Pancreas (tissue), 10 donors: Measurements from ENCODE around the gene PARPBP. TPM values are rescaled to one million over a fixed set of nuclear protein-coding genes. Genes with fewer than 3 reads are reported as not detected.
"Not testable (repeated sequence)": the region's sequence is repeated elsewhere in the genome, so short reads cannot be mapped to it uniquely, and the experiment has no call there.

ENCODE experiments used
- ATAC-seq, 4 donors: fragments of 200-7000 bp; cut with Tn5 transposase; one replicate each; pipeline versions ENCODE4 v1.8.0 to v1.9.1; 2020; ENCODE audit warnings: mild to moderate bottlenecking in 4 of 4, moderate library complexity in 4 of 4
- DNase-seq, 6 donors: peaks; one replicate each; pipeline ENCODE4 v3.0.0-alpha.2; 2020
- FAIRE-seq: peaks from 2 replicates; lab custom pipeline; 2012; peaks lifted over from hg19 to GRCh38; lab: Jason Lieb, UNC
- H3K27ac ChIP-seq, 4 donors: fragments of 200-600 bp; sonication (generic); 1 replicate in 3 of 4; 2 replicates in 1 of 4; pipeline versions ENCODE4 v1.5.0 to v1.8.0; 2020
- H3K27me3 ChIP-seq, 4 donors: fragments of 200-600 bp; one replicate each; pipeline ENCODE4 v1.8.0; 2021
- H3K36me3 ChIP-seq, 3 donors: fragments of 200-600 bp; sonication (generic) in 1 of 3; one replicate each; pipeline versions ENCODE4 v1.5.0 to v1.8.0; 2020 to 2021
- H3K4me1 ChIP-seq, 3 donors: fragments of 200-600 bp; one replicate each; pipeline ENCODE4 v1.8.0; 2021
- H3K4me3 ChIP-seq, 4 donors: fragments of 200-600 bp; sonication (generic) in 2 of 4; one replicate each; pipeline versions ENCODE4 v1.5.0 to v1.8.0; 2020 to 2021
- H3K9me3 ChIP-seq, 4 donors: fragments of 200-600 bp; one replicate each; pipeline ENCODE4 v1.8.0; 2021
- WGBS, 2 donors: extraction: QIAGEN DNeasy Blood & Tissue Kit; methylation state at CpG; one replicate each; pipeline ENCODE4 v1.1.7; 2013; 5-methylcytosine and 5-hydroxymethylcytosine counted together
- intact Hi-C, 3 donors: fragments of 100-400 bp; cut with DNase I; formaldehyde crosslinking; loops; one replicate each; pipeline versions ENCODE4 v1.11.1 to v1.14.2; 2022
- polyA plus RNA-seq, 2 donors: library from polyadenylated mRNA; stranded (reverse); fragments of 200-250 nt; gene quantifications; one replicate each; pipeline ENCODE4 v1.2.3, GENCODE V29; 2013
- total RNA-seq, 6 donors: library from RNA; stranded (reverse); fragmentation: NEBNext Ultra II Directional in 4 of 6; extraction: Animal tissue kit (Norgen Biotek cat#: 25700) in 4 of 6; gene quantifications; one replicate each; pipeline versions ENCODE4 v1.2.1 to v1.2.4, GENCODE V29; 2021 to 2023
- TF ChIP-seq, protein P1 (sequence below), 4 donors: fragments of 200-600 bp; sonication (generic) in 3 of 4; IDR thresholded peaks; one replicate each; pipeline versions ENCODE4 v1.5.0 to v1.8.0; 2021; ENCODE audit warnings: antibody characterized with exemption in 4 of 4
- donor health status: healthy with polysubstance abuse.
- donor health status: DM: no; HTN: no; CAD: no; lungs with moderate emphysema.
- donor health status: DM: no; HTN: no; CAD: no.
- donor health status: control.
- donor health status: control.
- donor health status: Bipolar disorder and iron deficiency.
- donor health status: DM: yes; HTN: yes; CAD: no.
- donor health status: DM: no; HTN: no; CAD: no.
- donor health status: DM: no; HTN: no; CAD: no.
- donor health status: DM: yes; HTN: yes; CAD: no.

Gene PARPBP, protein sequence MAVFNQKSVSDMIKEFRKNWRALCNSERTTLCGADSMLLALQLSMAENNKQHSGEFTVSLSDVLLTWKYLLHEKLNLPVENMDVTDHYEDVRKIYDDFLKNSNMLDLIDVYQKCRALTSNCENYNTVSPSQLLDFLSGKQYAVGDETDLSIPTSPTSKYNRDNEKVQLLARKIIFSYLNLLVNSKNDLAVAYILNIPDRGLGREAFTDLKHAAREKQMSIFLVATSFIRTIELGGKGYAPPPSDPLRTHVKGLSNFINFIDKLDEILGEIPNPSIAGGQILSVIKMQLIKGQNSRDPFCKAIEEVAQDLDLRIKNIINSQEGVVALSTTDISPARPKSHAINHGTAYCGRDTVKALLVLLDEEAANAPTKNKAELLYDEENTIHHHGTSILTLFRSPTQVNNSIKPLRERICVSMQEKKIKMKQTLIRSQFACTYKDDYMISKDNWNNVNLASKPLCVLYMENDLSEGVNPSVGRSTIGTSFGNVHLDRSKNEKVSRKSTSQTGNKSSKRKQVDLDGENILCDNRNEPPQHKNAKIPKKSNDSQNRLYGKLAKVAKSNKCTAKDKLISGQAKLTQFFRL
- total RNA-seq (under 1 TPM; 0.16 to 0.84 (median 0.58) TPM), polyA plus RNA-seq (under 1 TPM; 0.38 to 0.53 TPM)

DNA sequence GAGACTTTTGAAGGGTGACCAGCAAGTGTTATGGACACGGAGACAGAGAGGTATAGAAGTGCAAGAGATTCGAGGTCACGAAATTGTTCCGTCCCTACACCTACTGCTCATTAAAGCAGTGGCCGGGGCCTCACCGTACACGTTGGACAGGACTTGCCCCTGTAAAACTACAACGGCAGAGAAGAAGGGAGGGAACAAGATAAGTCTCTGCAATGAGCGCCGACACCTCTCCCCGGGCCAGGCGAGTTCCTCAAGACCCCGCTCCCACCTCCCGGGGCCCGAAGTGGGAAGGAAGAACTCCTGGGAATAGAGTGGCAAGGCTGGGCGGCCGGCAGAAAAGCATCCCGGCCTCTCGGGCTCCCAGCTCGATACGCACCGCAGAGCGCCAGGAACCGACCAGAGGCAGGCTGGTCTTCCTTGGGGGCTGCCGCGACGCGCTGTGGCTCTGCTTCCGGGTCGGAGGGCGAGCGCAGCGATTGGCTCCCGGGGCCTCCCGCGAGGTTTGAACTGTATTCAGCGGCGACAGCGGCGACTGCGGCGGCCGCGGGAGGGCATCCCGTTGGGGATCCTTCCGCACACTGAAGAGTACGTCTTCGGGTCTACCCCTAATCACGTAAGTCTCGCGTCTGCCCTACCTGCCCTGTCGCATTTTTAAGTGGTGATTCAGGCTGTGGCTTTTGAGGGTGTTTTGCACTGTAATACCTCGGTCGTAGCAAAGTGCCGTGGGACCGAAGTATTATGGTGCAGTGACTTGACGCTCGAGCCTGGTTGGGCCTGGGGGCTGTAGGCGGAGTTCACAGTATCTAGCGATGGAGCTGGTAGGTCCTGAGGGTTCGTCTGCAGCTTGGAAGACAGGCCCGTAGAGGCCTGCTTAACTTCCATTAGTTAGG, at the start of gene PARPBP, which contains the start of gene NUP37:
PARPBP (plus strand) TSS at position 510 of the 890 bp plus-strand sequence. CDS start 3,706 bp downstream, outside the sequence.
NUP37 (minus strand) TSS at position 441 of the 890 bp plus-strand sequence. CDS start 1,596 bp downstream, outside the sequence.
- Histone ChIP-seq H3K4me1 (peaks cover 0 to 6% (median 5%) of the 10 kb centered on the region in 3 donors), H3K4me3 (peak within 1 kb of the TSS; percentile 80 to 87 (median 86)), H3K27me3 (no peaks in the 10 kb centered on the region), H3K36me3 (no peaks in the 10 kb centered on the region), H3K27ac (peak within 1 kb of the TSS in 3 of 4 donors; percentile 45 to 66 (median 61)), H3K9me3 (no peaks in the 10 kb centered on the region)
- TF ChIP-seq, protein P1, sequence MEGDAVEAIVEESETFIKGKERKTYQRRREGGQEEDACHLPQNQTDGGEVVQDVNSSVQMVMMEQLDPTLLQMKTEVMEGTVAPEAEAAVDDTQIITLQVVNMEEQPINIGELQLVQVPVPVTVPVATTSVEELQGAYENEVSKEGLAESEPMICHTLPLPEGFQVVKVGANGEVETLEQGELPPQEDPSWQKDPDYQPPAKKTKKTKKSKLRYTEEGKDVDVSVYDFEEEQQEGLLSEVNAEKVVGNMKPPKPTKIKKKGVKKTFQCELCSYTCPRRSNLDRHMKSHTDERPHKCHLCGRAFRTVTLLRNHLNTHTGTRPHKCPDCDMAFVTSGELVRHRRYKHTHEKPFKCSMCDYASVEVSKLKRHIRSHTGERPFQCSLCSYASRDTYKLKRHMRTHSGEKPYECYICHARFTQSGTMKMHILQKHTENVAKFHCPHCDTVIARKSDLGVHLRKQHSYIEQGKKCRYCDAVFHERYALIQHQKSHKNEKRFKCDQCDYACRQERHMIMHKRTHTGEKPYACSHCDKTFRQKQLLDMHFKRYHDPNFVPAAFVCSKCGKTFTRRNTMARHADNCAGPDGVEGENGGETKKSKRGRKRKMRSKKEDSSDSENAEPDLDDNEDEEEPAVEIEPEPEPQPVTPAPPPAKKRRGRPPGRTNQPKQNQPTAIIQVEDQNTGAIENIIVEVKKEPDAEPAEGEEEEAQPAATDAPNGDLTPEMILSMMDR (IDR thresholded peaks at IDR 0.05): no peak
- ATAC-seq (peak; percentile 100), DNase-seq (peak; percentile 82 to 94 (median 86)), FAIRE-seq (no peak)
- intact Hi-C loops: no loop called here
- 0% methylated on average over 59 to 62 of the region's 62 CpGs for WGBS, 2 donors

DNA sequence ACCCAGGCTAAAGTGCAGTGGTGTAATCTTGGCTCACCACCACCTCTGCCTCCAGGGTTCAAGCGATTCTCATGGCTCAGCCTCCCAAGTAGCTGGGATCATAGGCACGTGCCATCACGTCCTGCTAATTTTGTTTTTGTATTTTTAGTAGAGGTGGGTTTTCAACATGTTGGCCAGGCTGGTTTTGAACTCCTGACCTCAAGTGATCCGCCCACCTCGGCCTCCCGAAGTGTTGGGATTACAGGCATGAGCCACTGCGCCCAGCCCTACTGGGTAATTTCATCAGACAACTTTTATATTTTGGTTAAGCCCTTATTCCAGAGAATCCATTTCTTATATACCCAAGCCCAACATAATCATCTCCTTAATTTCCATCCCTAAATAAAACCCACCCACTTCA, 47.9 kb upstream of the PARPBP start:
- intact Hi-C loops, H3K9me3 ChIP-seq, H3K27ac ChIP-seq, H3K27me3 ChIP-seq, FAIRE-seq, ATAC-seq, H3K4me3 ChIP-seq, H3K4me1 ChIP-seq, DNase-seq: not testable (repeated sequence)
- 96 to 97% methylated on average over 7 of the region's 7 CpGs for WGBS, 2 donors
- peaks cover 0 to 21% (median 6%) of the 10 kb centered on the region in 3 donors for H3K36me3 ChIP-seq

DNA sequence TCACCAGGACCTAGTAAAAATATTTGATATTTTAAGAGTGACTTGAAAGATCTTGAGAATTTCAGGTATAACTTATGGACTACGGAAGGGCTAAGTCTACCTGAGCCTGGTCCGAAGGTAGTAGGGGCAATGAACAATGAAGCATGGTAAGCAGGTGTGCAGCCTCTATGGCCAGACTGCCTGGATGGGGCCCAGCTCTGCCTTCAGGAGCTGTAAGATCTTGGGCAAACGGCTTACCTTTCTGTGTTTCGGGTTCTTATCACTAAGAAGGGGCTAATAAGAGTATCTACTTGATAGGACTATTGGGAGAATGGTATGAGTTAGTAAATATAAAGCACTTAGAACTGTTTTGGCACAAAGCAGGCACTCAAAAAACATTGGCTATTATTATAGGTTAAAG, 39.1 kb upstream of the PARPBP start:
- H3K27me3 ChIP-seq: no peaks in the 10 kb centered on the region
- WGBS, 2 donors: 83 to 84% methylated on average over 4 of the region's 4 CpGs
- no peak for FAIRE-seq
- no peak overlapping the region for H3K4me3 ChIP-seq
- intact Hi-C loops: no loop called here
- H3K4me1 ChIP-seq: no peaks in the 10 kb centered on the region
- TF ChIP-seq, protein P1 (IDR thresholded peaks at IDR 0.05): no peak
- H3K9me3 ChIP-seq: no peaks in the 10 kb centered on the region
- peaks cover 0 to 20% (median 12%) of the 10 kb centered on the region in 3 donors for H3K36me3 ChIP-seq
- no peak for DNase-seq
- ATAC-seq: no peak
- H3K27ac ChIP-seq: no peak overlapping the region

DNA sequence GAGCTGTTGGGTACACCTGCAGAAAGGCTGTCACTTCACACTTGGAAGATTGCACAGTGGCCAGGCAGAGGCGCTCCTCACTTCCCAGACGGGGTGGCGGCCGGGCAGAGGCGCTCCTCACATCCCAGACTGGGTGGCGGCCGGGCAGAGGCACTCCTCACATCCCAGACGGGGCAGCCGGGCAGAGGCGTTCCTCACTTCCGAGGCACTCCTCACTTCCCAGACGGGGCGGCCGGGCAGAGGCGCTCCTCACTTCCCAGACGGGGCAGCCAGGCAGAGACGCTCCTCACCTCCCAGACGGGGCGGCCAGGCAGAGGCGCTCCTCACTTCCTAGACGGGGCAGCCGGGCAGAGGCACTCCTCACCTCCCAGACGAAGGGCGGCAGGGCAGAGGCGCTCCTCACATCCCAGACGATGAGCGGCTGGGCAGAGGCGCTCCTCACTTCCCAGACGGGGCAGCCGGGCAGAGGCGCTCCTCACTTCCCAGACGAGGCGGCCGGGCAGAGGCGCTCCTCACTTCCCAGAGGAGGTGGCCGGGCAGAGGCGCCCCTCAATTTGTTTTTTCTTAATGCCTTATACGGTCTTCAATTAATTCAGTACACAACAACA, 30.7 kb upstream of the PARPBP start:
- FAIRE-seq: not testable (repeated sequence)

DNA sequence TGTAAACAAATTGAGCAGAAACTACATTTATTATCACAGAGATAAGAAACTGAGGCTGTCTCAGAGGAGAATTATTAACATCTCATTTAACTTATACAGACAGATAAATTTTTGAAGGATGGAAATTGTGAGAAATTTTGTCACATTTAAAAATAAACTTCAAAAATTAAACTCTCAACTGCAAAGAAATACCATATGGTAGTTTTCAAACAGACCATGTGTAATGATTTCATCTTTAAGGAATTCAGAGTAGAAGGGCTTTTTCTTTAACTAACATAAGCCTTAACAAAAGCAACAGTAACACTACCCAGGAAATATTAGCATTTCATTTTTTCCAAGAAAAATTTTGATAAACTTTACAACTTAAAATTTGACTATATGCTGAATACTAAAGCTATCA, 26.7 kb upstream of the PARPBP start:
- Histone ChIP-seq H3K36me3 (no peaks in the 10 kb centered on the region), H3K4me1 (no peaks in the 10 kb centered on the region), H3K9me3 (no peaks in the 10 kb centered on the region), H3K27me3 (no peaks in the 10 kb centered on the region), H3K4me3 (no peak overlapping the region), H3K27ac (no peak overlapping the region)
- TF ChIP-seq, protein P1 (IDR thresholded peaks at IDR 0.05): no peak
- intact Hi-C loops: no loop called here
- DNase-seq (no peak), FAIRE-seq (peak; percentile 54), ATAC-seq (no peak)

More for the DNA sequence above, 30.7 kb upstream of the PARPBP start:
- H3K36me3 ChIP-seq, H3K4me1 ChIP-seq, ATAC-seq, H3K27ac ChIP-seq, intact Hi-C loops, H3K27me3 ChIP-seq, H3K4me3 ChIP-seq, H3K9me3 ChIP-seq: not testable (repeated sequence)
- WGBS, 2 donors: 98 to 99% methylated on average over 38 of the region's 38 CpGs
- peak in 1 of 6 donors; percentile 31 for DNase-seq
